Hepatocyte (in vitro differentiated cells): ENCODE data around the gene STK39. TPM values are rescaled to one million over a fixed set of nuclear protein-coding genes. Genes with fewer than 3 reads are reported as not detected.

ENCODE experiments used
- DNase-seq: peaks from one replicate; pipeline ENCODE4 v3.0.0-alpha.2; 2016; ENCODE audit warnings: low spot score
- H2AFZ ChIP-seq: fragments of 200-600 bp; sonication (generic); 2 replicates; pipeline ENCODE4 v1.6.0; 2016; ENCODE audit warnings: antibody characterized with exemption, mild to moderate bottlenecking
- H3K27ac ChIP-seq: fragments of 200-600 bp; sonication (generic); 2 replicates; pipeline ENCODE4 v1.5.1; 2016; ENCODE audit warnings: mild to moderate bottlenecking
- H3K27me3 ChIP-seq: fragments of 200-600 bp; sonication (generic); 2 replicates; pipeline ENCODE4 v1.6.1; 2016
- H3K36me3 ChIP-seq: fragments of 200-600 bp; sonication (generic); replicated peaks from 2 replicates; pipeline ENCODE4 v1.5.1; 2016; ENCODE audit warnings: low read depth; ENCODE audit not compliant: insufficient read depth
- H3K4me1 ChIP-seq: fragments of 200-600 bp; sonication (generic); 2 replicates; pipeline ENCODE4 v1.5.1; 2016; ENCODE audit warnings: mild to moderate bottlenecking, moderate library complexity; ENCODE audit not compliant: insufficient read depth
- H3K4me2 ChIP-seq: fragments of 200-600 bp; sonication (generic); 2 replicates; pipeline ENCODE4 v1.6.0; 2016
- H3K4me3 ChIP-seq: fragments of 200-600 bp; sonication (generic); 2 replicates; pipeline ENCODE4 v1.5.1; 2016; ENCODE audit warnings: mild to moderate bottlenecking
- H3K79me2 ChIP-seq: fragments of 200-600 bp; sonication (generic); 2 replicates; pipeline ENCODE4 v1.6.0; 2017; ENCODE audit warnings: mild to moderate bottlenecking
- H3K9me2 ChIP-seq: fragments of 200-600 bp; sonication (generic); replicated peaks from 2 replicates; pipeline ENCODE4 v1.6.0; 2017; ENCODE audit warnings: mild to moderate bottlenecking; ENCODE audit not compliant: insufficient read depth
- H3K9me3 ChIP-seq: fragments of 200-600 bp; sonication (generic); 2 replicates; pipeline ENCODE4 v1.5.1; 2016; ENCODE audit warnings: low read depth, mild to moderate bottlenecking
- H4K20me1 ChIP-seq: fragments of 200-600 bp; sonication (generic); 2 replicates; pipeline ENCODE4 v1.6.0; 2016; ENCODE audit warnings: mild to moderate bottlenecking; ENCODE audit not compliant: insufficient read depth, poor library complexity, severe bottlenecking
- EZH2 ChIP-seq: fragments of 200-600 bp; sonication (generic); IDR thresholded peaks from 2 replicates; pipeline ENCODE4 v1.6.1; 2016; ENCODE audit warnings: antibody characterized with exemption, mild to moderate bottlenecking, borderline replicate concordance
- EZH2phosphoT487 ChIP-seq: fragments of 200-600 bp; sonication (generic); IDR thresholded peaks from one replicate; pipeline ENCODE4 v1.6.1; 2018; ENCODE audit warnings: antibody characterized with exemption, mild to moderate bottlenecking, low read depth, moderate library complexity; ENCODE audit not compliant: unreplicated experiment, severe bottlenecking
- WGBS: methylation state at CpG from one replicate; pipeline ENCODE4 v1.1.6; 2016; ENCODE audit warnings: low lambda C conversion rate; ENCODE audit errors: missing lambda C conversion rate; 5-methylcytosine and 5-hydroxymethylcytosine counted together
- polyA plus RNA-seq: library from polyadenylated mRNA; unstranded; fragments of >200 nt; fragmentation: Nextera tagmentation; extraction: Ambion mirVana; gene quantifications from 2 replicates; pipeline ENCODE4 v1.2.1, GENCODE V29; 2016
- total RNA-seq: library from RNA; depleted of rRNA; stranded (reverse); fragments of >200 nt; gene quantifications from 2 replicates; pipeline ENCODE4 v1.2.3, GENCODE V29; 2014
- TF ChIP-seq, protein P1 (sequence below): fragments of 200-600 bp; sonication (generic); IDR thresholded peaks from 2 replicates; pipeline ENCODE4 v1.5.1; 2016; ENCODE audit warnings: antibody characterized with exemption, mild to moderate bottlenecking; ENCODE audit not compliant: poor library complexity

Gene STK39
- total and polyA plus RNA-seq, 2 experiments from 2014 or later = 26.9 to 39.4 TPM

DNA sequence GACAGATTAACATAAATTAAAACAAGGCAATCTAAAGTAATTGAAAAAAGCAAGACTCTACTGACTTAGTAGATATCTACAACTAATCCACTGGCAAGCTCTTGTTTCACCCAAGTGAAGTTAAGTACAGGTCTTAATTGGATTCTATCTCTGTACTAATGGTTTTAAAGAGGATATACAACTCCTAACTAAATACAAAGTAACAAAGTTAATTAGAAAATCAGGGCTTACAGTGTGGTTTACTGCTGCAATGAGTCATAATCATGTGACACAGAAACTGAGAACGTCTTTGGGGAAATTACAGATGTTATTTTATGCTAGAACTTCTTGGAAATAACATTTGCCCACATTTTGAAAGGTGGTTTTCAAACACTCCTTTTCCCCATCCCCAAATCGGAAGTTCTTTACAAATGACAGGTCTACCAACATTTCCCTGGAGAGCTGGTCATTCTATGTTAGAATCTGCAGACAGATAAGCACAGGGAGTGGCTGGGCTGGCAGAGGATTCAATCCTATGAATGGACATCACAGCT, 245.3 kb downstream of the STK39 start:
- WGBS = 52% methylated on average over 2 of the region's 2 CpGs
- H3K9me2 ChIP-seq = no peaks in the 10 kb centered on the region
- no peaks in the 10 kb centered on the region for H3K27me3 ChIP-seq
- no peak overlapping the region for H2AFZ ChIP-seq
- H3K36me3 ChIP-seq = no peaks in the 10 kb centered on the region
- H3K4me2 ChIP-seq = no peak overlapping the region
- TF ChIP-seq EZH2 (no peak), EZH2phosphoT487 (no peak)
- TF ChIP-seq, protein P1, sequence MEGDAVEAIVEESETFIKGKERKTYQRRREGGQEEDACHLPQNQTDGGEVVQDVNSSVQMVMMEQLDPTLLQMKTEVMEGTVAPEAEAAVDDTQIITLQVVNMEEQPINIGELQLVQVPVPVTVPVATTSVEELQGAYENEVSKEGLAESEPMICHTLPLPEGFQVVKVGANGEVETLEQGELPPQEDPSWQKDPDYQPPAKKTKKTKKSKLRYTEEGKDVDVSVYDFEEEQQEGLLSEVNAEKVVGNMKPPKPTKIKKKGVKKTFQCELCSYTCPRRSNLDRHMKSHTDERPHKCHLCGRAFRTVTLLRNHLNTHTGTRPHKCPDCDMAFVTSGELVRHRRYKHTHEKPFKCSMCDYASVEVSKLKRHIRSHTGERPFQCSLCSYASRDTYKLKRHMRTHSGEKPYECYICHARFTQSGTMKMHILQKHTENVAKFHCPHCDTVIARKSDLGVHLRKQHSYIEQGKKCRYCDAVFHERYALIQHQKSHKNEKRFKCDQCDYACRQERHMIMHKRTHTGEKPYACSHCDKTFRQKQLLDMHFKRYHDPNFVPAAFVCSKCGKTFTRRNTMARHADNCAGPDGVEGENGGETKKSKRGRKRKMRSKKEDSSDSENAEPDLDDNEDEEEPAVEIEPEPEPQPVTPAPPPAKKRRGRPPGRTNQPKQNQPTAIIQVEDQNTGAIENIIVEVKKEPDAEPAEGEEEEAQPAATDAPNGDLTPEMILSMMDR = no peak
- H3K9me3 ChIP-seq = no peaks in the 10 kb centered on the region
- H3K27ac ChIP-seq = no peak overlapping the region
- DNase-seq = peak; percentile 14
- no peak overlapping the region for H3K4me3 ChIP-seq
- H3K79me2 ChIP-seq = no peaks in the 10 kb centered on the region
- no peaks in the 10 kb centered on the region for H4K20me1 ChIP-seq
- H3K4me1 ChIP-seq = peaks cover 6% of the 10 kb centered on the region

GRCh38 chr2:167992278-167992677, 255.1 kb downstream of the STK39 start:
- no peaks in the 10 kb centered on the region for H3K79me2 ChIP-seq
- H2AFZ ChIP-seq = no peak overlapping the region
- WGBS = 82% methylated on average over 1 of the region's 1 CpG
- H3K9me2 ChIP-seq = no peaks in the 10 kb centered on the region
- H3K9me3 ChIP-seq = no peaks in the 10 kb centered on the region
- H3K4me1 ChIP-seq = no peaks in the 10 kb centered on the region
- no peaks in the 10 kb centered on the region for H4K20me1 ChIP-seq
- TF ChIP-seq EZH2 = no peak
- no peak for TF ChIP-seq EZH2phosphoT487
- TF ChIP-seq, protein P1 = no peak
- no peak overlapping the region for H3K27ac ChIP-seq
- H3K4me2 ChIP-seq = no peak overlapping the region
- H3K4me3 ChIP-seq = no peak overlapping the region
- H3K27me3 ChIP-seq = no peaks in the 10 kb centered on the region
- no peaks in the 10 kb centered on the region for H3K36me3 ChIP-seq
- no peak for DNase-seq

- H3K4me3 ChIP-seq = no peak overlapping the region
- no peak for TF ChIP-seq EZH2phosphoT487
- no peak for TF ChIP-seq EZH2
- TF ChIP-seq, protein P1 = no peak
- no peaks in the 10 kb centered on the region for H3K9me3 ChIP-seq
- H3K27ac ChIP-seq = no peak overlapping the region
- 97% methylated on average over 4 of the region's 4 CpGs for WGBS
- no peak for DNase-seq
- no peaks in the 10 kb centered on the region for H4K20me1 ChIP-seq
- H3K4me1 ChIP-seq = no peaks in the 10 kb centered on the region
- no peaks in the 10 kb centered on the region for H3K27me3 ChIP-seq
- H3K79me2 ChIP-seq = no peaks in the 10 kb centered on the region
- no peaks in the 10 kb centered on the region for H3K36me3 ChIP-seq
- H3K4me2 ChIP-seq = no peak overlapping the region
- no peak overlapping the region for H2AFZ ChIP-seq
- H3K9me2 ChIP-seq = no peaks in the 10 kb centered on the region
Measured at GRCh38 chr2:167990062-167990461, 257.3 kb downstream of the STK39 start.

GRCh38 chr2:167988296-167988695, 259.1 kb downstream of the STK39 start:
- H3K27ac ChIP-seq = no peak overlapping the region
- no peaks in the 10 kb centered on the region for H3K79me2 ChIP-seq
- H2AFZ ChIP-seq = no peak overlapping the region
- H3K4me2 ChIP-seq = no peak overlapping the region
- no peaks in the 10 kb centered on the region for H3K9me3 ChIP-seq
- H3K9me2 ChIP-seq = no peaks in the 10 kb centered on the region
- DNase-seq = no peak
- no peak overlapping the region for H3K4me3 ChIP-seq
- H3K27me3 ChIP-seq = no peaks in the 10 kb centered on the region
- H4K20me1 ChIP-seq = no peaks in the 10 kb centered on the region
- TF ChIP-seq, protein P1 = no peak
- TF ChIP-seq EZH2phosphoT487 = no peak
- TF ChIP-seq EZH2 = no peak
- no peaks in the 10 kb centered on the region for H3K4me1 ChIP-seq
- H3K36me3 ChIP-seq = no peaks in the 10 kb centered on the region
- 98% methylated on average over 2 of the region's 2 CpGs for WGBS
